H1 (cell line): ENCODE data around the gene NT5E. TPM values are rescaled to one million over a fixed set of nuclear protein-coding genes. Genes with fewer than 3 reads are reported as not detected.

Experiments used
- CTCF ChIA-PET: fragments of 300-600 bp; sonication (Branson Sonifier 250); formaldehyde crosslinking; loops from one replicate; lab custom pipeline; 2021; ENCODE audit not compliant: partially characterized antibody; lab: Charles Lee
- POLR2A ChIA-PET: fragments of 300-600 bp; sonication (Branson Sonifier 250); formaldehyde crosslinking; loops from one replicate; lab custom pipeline; 2021; ENCODE audit warnings: inconsistent platforms; ENCODE audit not compliant: partially characterized antibody; lab: Charles Lee
- DNase-seq, 2 experiments: peaks; one replicate each; pipeline versions ENCODE4 v3.0.0 to v3.0.0-alpha.2; 2010 to 2022; ENCODE audit warnings: low spot score in 2 of 2, low read depth in 1 of 2, mixed read lengths in 1 of 2
- FAIRE-seq: peaks from 2 replicates; lab custom pipeline; 2011; peaks lifted over from hg19 to GRCh38; lab: Jason Lieb, UNC
- H2AFZ ChIP-seq: 2 replicates; pipeline ENCODE4 v1.8.1; 2012; ENCODE audit warnings: low read length, inconsistent platforms
- H2AK5ac ChIP-seq: 2 replicates; pipeline ENCODE4 v1.6.1; 2013; ENCODE audit warnings: low read depth, low read length
- H2BK120ac ChIP-seq: replicated peaks from 2 replicates; pipeline ENCODE3; 2013; ENCODE audit warnings: low read depth, low read length, inconsistent platforms
- H2BK12ac ChIP-seq: 2 replicates; pipeline ENCODE4 v1.6.1; 2013; ENCODE audit warnings: low read depth, low read length
- H2BK15ac ChIP-seq: 2 replicates; pipeline ENCODE4 v1.6.1; 2013; ENCODE audit warnings: low read length
- H2BK20ac ChIP-seq: 2 replicates; pipeline ENCODE4 v1.6.1; 2013; ENCODE audit warnings: low read length
- H2BK5ac ChIP-seq: 2 replicates; pipeline ENCODE4 v1.6.1; 2013; ENCODE audit warnings: low read depth, low read length
- H3K14ac ChIP-seq: 2 replicates; pipeline ENCODE4 v1.6.1; 2013; ENCODE audit warnings: inconsistent platforms; ENCODE audit not compliant: insufficient read length
- H3K18ac ChIP-seq: 2 replicates; pipeline ENCODE4 v1.6.1; 2013; ENCODE audit warnings: low read length; ENCODE audit errors: extremely low read depth
- H3K23ac ChIP-seq: 2 replicates; pipeline ENCODE4 v1.6.1; 2013; ENCODE audit warnings: inconsistent platforms; ENCODE audit not compliant: insufficient read length
- H3K23me2 ChIP-seq: 2 replicates; pipeline ENCODE4 v1.6.1; 2013; ENCODE audit warnings: low read depth, low read length
- H3K27ac ChIP-seq: 2 replicates; pipeline ENCODE4 v1.6.1; 2011; ENCODE audit warnings: low read depth, low read length, inconsistent platforms
- H3K27me3 ChIP-seq, 4 experiments: replicated peaks in 1 of 4; 1 replicate in 1 of 4; 2 replicates in 3 of 4; pipeline versions ENCODE4 v1.6.1 to v1.8.1; 2011 to 2013; ENCODE audit warnings: low read length in 3 of 4, mild to moderate bottlenecking in 3 of 4, inconsistent platforms in 2 of 4, mixed read lengths in 2 of 4, moderate library complexity in 1 of 4; ENCODE audit not compliant: control insufficient read depth in 3 of 4, insufficient read depth in 3 of 4; ENCODE audit errors: extremely low read depth in 1 of 4
- H3K36me3 ChIP-seq, 4 experiments: 2 replicates each; pipeline versions ENCODE4 v1.6.1 to v1.8.1; 2011 to 2013; ENCODE audit warnings: mild to moderate bottlenecking in 4 of 4, low read length in 3 of 4, moderate library complexity in 2 of 4, control low read depth in 1 of 4, inconsistent platforms in 1 of 4; ENCODE audit not compliant: insufficient read depth in 4 of 4, control insufficient read depth in 2 of 4
- H3K4ac ChIP-seq: replicated peaks from 2 replicates; pipeline ENCODE3; 2013; ENCODE audit warnings: low read length, low read depth, mixed read lengths, inconsistent platforms; ENCODE audit not compliant: insufficient read length
- H3K4me1 ChIP-seq, 4 experiments: replicated peaks in 1 of 4; 1 replicate in 1 of 4; 2 replicates in 3 of 4; pipeline versions ENCODE4 v1.6.1 to v1.8.1; 2011 to 2013; ENCODE audit warnings: low read length in 3 of 4, inconsistent platforms in 2 of 4, mixed read lengths in 1 of 4; ENCODE audit not compliant: insufficient read depth in 4 of 4, control insufficient read depth in 3 of 4
- H3K4me2 ChIP-seq, 2 experiments: 2 replicates each; pipeline versions ENCODE4 v1.6.1 to v1.8.1; 2011 to 2013; ENCODE audit warnings: low read depth in 2 of 2, low read length in 2 of 2, control low read depth in 1 of 2, inconsistent platforms in 1 of 2, mild to moderate bottlenecking in 1 of 2; ENCODE audit not compliant: insufficient read depth in 1 of 2
- H3K4me3 ChIP-seq, 4 experiments: fragments of 200-600, 300-600 bp in 1 of 4; sonication (generic), shearing (Covaris generic), sonication (Bioruptor Twin) in 1 of 4; 2 replicates each; pipeline versions ENCODE4 v1.5.1 to v1.8.1; 2011 to 2016; ENCODE audit warnings: low read length in 4 of 4, low read depth in 3 of 4, control low read depth in 2 of 4, inconsistent platforms in 2 of 4, mild to moderate bottlenecking in 2 of 4, mixed read lengths in 1 of 4, moderate library complexity in 1 of 4; ENCODE audit not compliant: insufficient read depth in 2 of 4; ENCODE audit errors: extremely low read depth in 1 of 4
- H3K56ac ChIP-seq: replicated peaks from 2 replicates; pipeline ENCODE3; 2013; ENCODE audit warnings: low read depth, mild to moderate bottlenecking, mixed read lengths, low read length, inconsistent platforms; ENCODE audit not compliant: insufficient read length
- H3K79me1 ChIP-seq: 2 replicates; pipeline ENCODE4 v1.6.1; 2013; ENCODE audit warnings: low read depth, low read length, control low read depth
- H3K79me2 ChIP-seq, 2 experiments: 2 replicates each; pipeline versions ENCODE4 v1.6.1 to v1.8.1; 2012 to 2013; ENCODE audit warnings: low read length in 2 of 2, mild to moderate bottlenecking in 2 of 2, inconsistent platforms in 1 of 2; ENCODE audit not compliant: insufficient read depth in 2 of 2, control insufficient read depth in 1 of 2
- H3K9ac ChIP-seq, 4 experiments: replicated peaks in 1 of 4; 1 replicate in 1 of 4; 2 replicates in 3 of 4; pipeline versions ENCODE4 v1.6.1 to v1.8.1; 2011 to 2013; ENCODE audit warnings: low read depth in 3 of 4, low read length in 3 of 4, control low read depth in 2 of 4, mild to moderate bottlenecking in 2 of 4, moderate library complexity in 2 of 4, inconsistent platforms in 1 of 4; ENCODE audit errors: extremely low read depth in 1 of 4
- H3K9me3 ChIP-seq, 2 experiments: 2 replicates each; pipeline versions ENCODE4 v1.6.1 to v1.8.1; 2012 to 2013; ENCODE audit warnings: mild to moderate bottlenecking in 2 of 2, moderate library complexity in 2 of 2, control low read depth in 1 of 2, inconsistent platforms in 1 of 2, low read depth in 1 of 2, low read length in 1 of 2, mixed read lengths in 1 of 2; ENCODE audit not compliant: insufficient read depth in 2 of 2
- H4K20me1 ChIP-seq, 2 experiments: replicated peaks in 1 of 2; 2 replicates each; pipeline versions ENCODE3 to v1.8.1; 2011 to 2013; ENCODE audit warnings: inconsistent platforms in 2 of 2, low read length in 2 of 2, mild to moderate bottlenecking in 1 of 2; ENCODE audit not compliant: insufficient read depth in 2 of 2, control insufficient read depth in 1 of 2
- H4K5ac ChIP-seq: 2 replicates; pipeline ENCODE4 v1.6.1; 2013; ENCODE audit warnings: low read length, low read depth, mixed read lengths, inconsistent platforms; ENCODE audit not compliant: insufficient read length
- H4K8ac ChIP-seq: 2 replicates; pipeline ENCODE4 v1.8.0; 2013; ENCODE audit warnings: mild to moderate bottlenecking, moderate library complexity, low read length, inconsistent platforms; ENCODE audit not compliant: insufficient read depth; ENCODE audit errors: extremely low read depth
- H4K91ac ChIP-seq: replicated peaks from 2 replicates; pipeline ENCODE3; 2013; ENCODE audit warnings: low read length, mixed read lengths, inconsistent platforms; ENCODE audit not compliant: insufficient read length
- ATF3 ChIP-seq: IDR thresholded peaks from 2 replicates; pipeline ENCODE4 v1.6.1; 2011; ENCODE audit warnings: low read depth, mild to moderate bottlenecking, low read length; ENCODE audit not compliant: insufficient read depth
- CBX5 ChIP-seq: fragments of 300-800, 300-1000 bp; sonication (generic); IDR thresholded peaks from 2 replicates; pipeline ENCODE4 v1.7.1; 2016; ENCODE audit warnings: antibody characterized with exemption, low read length, low read depth
- CEBPB ChIP-seq: IDR thresholded peaks from 2 replicates; pipeline ENCODE4 v1.6.1; 2012; ENCODE audit warnings: low read depth, low read length
- CTCF ChIP-seq, 3 experiments: IDR thresholded peaks; 1 replicate in 2 of 3; 2 replicates in 1 of 3; pipeline versions ENCODE4 v1.5.1 to v1.6.1; 2011; ENCODE audit warnings: low read length in 3 of 3, mild to moderate bottlenecking in 3 of 3, inconsistent platforms in 2 of 3, low read depth in 1 of 3, moderate library complexity in 1 of 3; ENCODE audit not compliant: insufficient read depth in 1 of 3; ENCODE audit errors: control extremely low read depth in 1 of 3
- HDAC6 ChIP-seq: IDR thresholded peaks from one replicate; pipeline ENCODE4 v1.7.1; 2012; ENCODE audit warnings: low read depth, mild to moderate bottlenecking, inconsistent platforms, low read length, moderate library complexity
- KDM5A ChIP-seq: fragments of 200-600 bp; IDR thresholded peaks from 2 replicates; pipeline ENCODE4 v1.7.1; 2012; ENCODE audit warnings: mild to moderate bottlenecking, low read length, inconsistent platforms, mixed read lengths
- POLR2AphosphoS5 ChIP-seq: IDR thresholded peaks from 2 replicates; pipeline ENCODE4 v1.6.1; 2011; ENCODE audit warnings: low read depth, low read length
- POU5F1 ChIP-seq: IDR thresholded peaks from 2 replicates; pipeline ENCODE4 v1.6.1; 2011; ENCODE audit warnings: low read depth, mild to moderate bottlenecking, low read length, moderate library complexity
- RXRA ChIP-seq: IDR thresholded peaks from 2 replicates; pipeline ENCODE4 v1.6.1; 2011; ENCODE audit warnings: low read depth, mild to moderate bottlenecking, low read length, moderate library complexity; ENCODE audit not compliant: insufficient read depth
- TAF1 ChIP-seq: IDR thresholded peaks from 2 replicates; pipeline ENCODE4 v1.6.1; 2011; ENCODE audit warnings: mild to moderate bottlenecking, low read depth, low read length
- TBP ChIP-seq: IDR thresholded peaks from 2 replicates; pipeline ENCODE4 v1.6.1; 2011; ENCODE audit warnings: low read depth, low read length, improper control_type of control experiment
- TCF12 ChIP-seq: IDR thresholded peaks from 2 replicates; pipeline ENCODE4 v1.6.1; 2011; ENCODE audit warnings: low read depth, mild to moderate bottlenecking, low read length
- WGBS, 2 experiments: shearing (Covaris generic) in 1 of 2; methylation state at CpG; one replicate each; pipeline versions ENCODE4 v1.1.6 to v1.1.7; 2013 to 2015; ENCODE audit warnings: low lambda C conversion rate in 2 of 2, mixed read lengths in 2 of 2, inconsistent platforms in 1 of 2, low coverage in 1 of 2, missing lambda C conversion rate in 1 of 2; ENCODE audit not compliant: insufficient replicate concordance in 2 of 2, insufficient coverage in 1 of 2, insufficient read length in 1 of 2; ENCODE audit errors: extremely low coverage in 1 of 2, missing lambda C conversion rate in 1 of 2; 5-methylcytosine and 5-hydroxymethylcytosine counted together
- polyA plus RNA-seq, 7 experiments: library from polyadenylated mRNA; depleted of rRNA in 3 of 7; stranded (reverse) in 5 of 7; unstranded in 2 of 7; fragments of >200 nt in 5 of 7; fragments of 200-250 nt in 2 of 7; gene quantifications; 1 replicate in 5 of 7; 2 replicates in 1 of 7; 4 replicates in 1 of 7; pipeline versions ENCODE4 v1.2.1 to v1.2.3, GENCODE V29; 2011 to 2013; ENCODE audit warnings: missing spikeins in 2 of 7, mixed read lengths in 2 of 7
- total RNA-seq: library from RNA; stranded (reverse); fragmentation: NEBNext Ultra II Directional; extraction: Animal tissue kit (Norgen Biotek cat#: 25700); gene quantifications from 2 replicates; pipeline ENCODE4 v1.2.1, GENCODE V29; 2021

NT5E gene
- total and polyA plus RNA-seq, 2 of the 8 experiments (the other 6 are each of a cell fraction or from before 2014, with no cell fraction given) = 0.74 to 1.5 TPM

- Histone ChIP-seq H3K27me3 (no peaks in the 10 kb centered on the region), H2AK5ac (no peak overlapping the region), H2BK5ac (no peak overlapping the region), H2BK120ac (no peak overlapping the region), H4K5ac (no peak overlapping the region), H3K18ac (no peak overlapping the region), H4K20me1 (no peaks in the 10 kb centered on the region), H3K79me1 (no peaks in the 10 kb centered on the region), H2BK12ac (no peak overlapping the region), H3K4me3 (no peak overlapping the region), H3K4ac (no peak overlapping the region), H2BK20ac (no peak overlapping the region), H2AFZ (no peak overlapping the region), H3K4me1 (no peaks in the 10 kb centered on the region), H3K79me2 (no peaks in the 10 kb centered on the region), H3K56ac (no peak overlapping the region), H3K36me3 (no peaks in the 10 kb centered on the region), H2BK15ac (no peak overlapping the region), H4K8ac (no peak overlapping the region), H3K23me2 (no peaks in the 10 kb centered on the region), H4K91ac (no peak overlapping the region), H3K4me2 (no peak overlapping the region), H3K23ac (no peak overlapping the region), H3K14ac (no peak overlapping the region), H3K27ac (no peak overlapping the region), H3K9ac (no peak overlapping the region), H3K9me3 (peaks cover 0 to 3% of the 10 kb centered on the region in 2 experiments; a peak in 2 of 4 replicates)
- DNase-seq (no peak), FAIRE-seq (no peak)
- 95% methylated on average over 4 of the region's 5 CpGs; no CpG with 5 or more reads in 1 of the 2 experiments for WGBS, 2 experiments
- ChIA-PET CTCF (no interaction called here), POLR2A (no interaction called here)
- no peak for TF ChIP-seq TBP
- no peak for TF ChIP-seq TAF1
- no peak for TF ChIP-seq HDAC6
- TF ChIP-seq CEBPB = no peak
- TF ChIP-seq CTCF (IDR thresholded peaks at IDR 0.05; ENCODE audit: control extremely low read depth in 1 of 3, insufficient read depth in 1 of 3, low read depth in 1 of 3, low read length in 3 of 3) = no peak
- no peak for TF ChIP-seq RXRA
- TF ChIP-seq TCF12 = no peak
- TF ChIP-seq CBX5 = no peak
- TF ChIP-seq ATF3 = no peak
- no peak for TF ChIP-seq POLR2AphosphoS5
- no peak for TF ChIP-seq POU5F1
- TF ChIP-seq KDM5A = no peak
Measured at GRCh38 chr6:85422996-85423395, 26.9 kb upstream of the NT5E start.
